Panc1 (cell line): ENCODE results near the gene SH3TC2. TPM values are rescaled to one million over a fixed set of nuclear protein-coding genes. Genes with fewer than 3 reads are reported as not detected.

Source experiments
- ATAC-seq: fragments of 200-7000 bp; cut with Tn5 transposase; 2 replicates; pipeline ENCODE4 v1.9.1; 2020; ENCODE audit warnings: mild to moderate bottlenecking, moderate library complexity
- BruUV-seq: library from RNA; stranded (reverse); fragments of 400-500 nt; replicated peaks from 2 replicates; lab custom pipeline; 2021; lab: Mats Ljungman, UMichigan
- CTCF ChIA-PET: fragments of 300-600 bp; sonication (Branson Sonifier 250); formaldehyde crosslinking; loops from one replicate; lab custom pipeline; 2022; ENCODE audit warnings: antibody characterized with exemption; lab: Charles Lee
- POLR2A ChIA-PET: fragments of 300-600 bp; sonication (Branson Sonifier 250); formaldehyde crosslinking; loops from one replicate; lab custom pipeline; 2022; ENCODE audit warnings: antibody characterized with exemption; lab: Charles Lee
- DNase-seq: peaks from one replicate; pipeline ENCODE4 v3.0.0-alpha.2; 2010; ENCODE audit warnings: low read depth, low spot score
- H3K27ac ChIP-seq: 2 replicates; pipeline ENCODE4 v1.5.1; 2011; ENCODE audit warnings: mild to moderate bottlenecking, low read length, inconsistent platforms
- H3K27me3 ChIP-seq: fragments of 200-500 bp; sonication (Bioruptor generic); 2 replicates; pipeline ENCODE4 v1.6.0; 2014; ENCODE audit warnings: low read length, inconsistent platforms; ENCODE audit not compliant: control insufficient read depth, insufficient read depth
- H3K36me3 ChIP-seq: fragments of 200-500 bp; sonication (Bioruptor generic); 2 replicates; pipeline ENCODE4 v1.5.1; 2014; ENCODE audit warnings: inconsistent platforms, mild to moderate bottlenecking, low read length, moderate library complexity; ENCODE audit not compliant: control insufficient read depth, insufficient read depth
- H3K4me1 ChIP-seq: 2 replicates; pipeline ENCODE4 v1.5.1; 2011; ENCODE audit warnings: inconsistent platforms, mild to moderate bottlenecking, low read length, moderate library complexity; ENCODE audit not compliant: control insufficient read depth, insufficient read depth
- H3K4me3 ChIP-seq, 2 experiments: 2 replicates each; pipeline ENCODE4 v1.5.1; 2011 to 2012; ENCODE audit warnings: low read depth in 2 of 2, low read length in 2 of 2, mild to moderate bottlenecking in 2 of 2, inconsistent platforms in 1 of 2, moderate library complexity in 1 of 2
- H3K9me3 ChIP-seq: fragments of 200-500 bp; sonication (Bioruptor generic); 2 replicates; pipeline ENCODE4 v1.5.1; 2014; ENCODE audit warnings: low read depth, mild to moderate bottlenecking, inconsistent platforms, low read length, moderate library complexity; ENCODE audit not compliant: control insufficient read depth, insufficient read depth
- CTCF ChIP-seq: fragments of 450-650 bp; IDR thresholded peaks from 2 replicates; pipeline ENCODE4 v1.5.1; 2017; ENCODE audit warnings: mild to moderate bottlenecking
- POLR2AphosphoS5 ChIP-seq: IDR thresholded peaks from 2 replicates; pipeline ENCODE4 v1.6.1; 2012; ENCODE audit warnings: mild to moderate bottlenecking, low read depth, low read length, moderate library complexity
- REST ChIP-seq, 2 experiments: IDR thresholded peaks; 2 replicates each; pipeline ENCODE4 v1.6.1; 2011 to 2012; ENCODE audit warnings: low read depth in 2 of 2, control low read depth in 1 of 2, low read length in 1 of 2, mild to moderate bottlenecking in 1 of 2, moderate library complexity in 1 of 2; ENCODE audit not compliant: insufficient read depth in 1 of 2
- SIN3A ChIP-seq: IDR thresholded peaks from 2 replicates; pipeline ENCODE4 v1.6.1; 2012; ENCODE audit warnings: low read depth, mild to moderate bottlenecking, low read length, moderate library complexity, borderline replicate concordance; ENCODE audit not compliant: insufficient read depth
- TCF7L2 ChIP-seq: IDR thresholded peaks from 2 replicates; pipeline ENCODE4 v1.6.1; 2011; ENCODE audit warnings: mild to moderate bottlenecking, low read depth, low read length, inconsistent platforms
- in situ Hi-C: cut with HindIII; loops from 2 replicates; pipeline ENCODE4 v1.10.0; 2016; ENCODE audit warnings: low sequenced_read_pairs, low pct_unique_long_range_greater_than_20kb
- intact Hi-C: fragments of 100-400 bp; cut with micrococcal nuclease; formaldehyde crosslinking; loops from one replicate; pipeline ENCODE4 v1.10.0; 2022; ENCODE audit not compliant: unreplicated experiment
- total RNA-seq: library from RNA; stranded (reverse); gene quantifications from one replicate; pipeline ENCODE4 v1.2.1, GENCODE V29; 2021; ENCODE audit not compliant: unreplicated experiment

Gene SH3TC2
- total RNA-seq, 1 experiment from 2014 or later, result 0.33 TPM

DNA sequence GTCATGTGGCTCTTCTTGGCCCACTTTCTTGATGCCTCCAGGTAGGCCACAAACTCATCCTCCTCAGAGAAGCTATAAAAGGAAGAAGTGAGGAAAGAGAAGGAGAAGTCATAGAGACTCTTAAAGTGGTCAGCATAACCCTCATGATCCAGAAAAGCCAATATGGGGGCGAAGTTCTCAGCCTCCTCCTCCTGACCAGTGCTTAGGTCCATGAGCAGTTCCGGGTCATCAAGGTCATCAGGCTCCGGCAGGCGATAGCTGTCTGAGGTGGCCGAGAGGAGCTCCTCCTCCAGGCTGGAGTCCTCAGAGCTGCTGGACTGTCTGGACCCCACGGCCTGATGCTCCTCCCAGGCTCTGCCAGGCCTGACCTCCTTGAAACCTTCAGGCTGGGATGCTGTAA is 34.7 kb downstream of the SH3TC2 start:
- DNase-seq (no peak), ATAC-seq (no peak)
- intact Hi-C loops (no loop called here), in situ Hi-C loops (no loop called here)
- no peaks in the 10 kb centered on the region for H3K4me1 ChIP-seq
- ChIA-PET CTCF (no interaction called here), POLR2A (no interaction called here)
- H3K27me3 ChIP-seq, result no peaks in the 10 kb centered on the region
- TF ChIP-seq CTCF (no peak), TCF7L2 (no peak), REST (IDR thresholded peaks at IDR 0.05; ENCODE audit: insufficient read depth in 1 of 2, low read depth in 2 of 2, low read length in 1 of 2) (no peak), POLR2AphosphoS5 (no peak), SIN3A (no peak)
- H3K27ac ChIP-seq, result no peak overlapping the region
- H3K9me3 ChIP-seq, result no peaks in the 10 kb centered on the region
- H3K36me3 ChIP-seq, result no peaks in the 10 kb centered on the region
- H3K4me3 ChIP-seq, result no peak overlapping the region
- no TSS peak for BruUV-seq

DNA sequence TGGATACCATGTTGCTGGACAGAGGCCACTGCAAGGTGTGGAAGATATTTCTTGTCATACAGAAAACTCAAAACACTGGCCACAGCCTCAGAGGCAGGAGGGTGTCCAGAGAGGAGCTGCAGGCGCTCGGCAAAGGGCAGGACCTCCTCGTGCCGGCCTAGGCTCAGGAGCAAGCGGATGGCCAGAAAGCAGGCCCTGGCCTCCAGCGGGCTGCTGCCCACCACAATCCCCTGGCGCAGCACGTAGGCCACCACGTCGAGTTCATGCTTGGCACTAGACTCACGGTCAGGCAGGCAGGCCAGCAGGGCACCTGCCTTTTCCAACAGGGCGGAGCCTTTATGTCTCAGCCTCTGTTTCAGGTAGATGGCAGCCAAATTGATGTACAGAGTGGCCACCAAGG is 35.2 kb downstream of the SH3TC2 start:
- TF ChIP-seq POLR2AphosphoS5, result no peak
- TF ChIP-seq SIN3A, result no peak
- TF ChIP-seq REST (IDR thresholded peaks at IDR 0.05; ENCODE audit: insufficient read depth in 1 of 2, low read depth in 2 of 2, low read length in 1 of 2), result no peak
- no peak for TF ChIP-seq TCF7L2
- no peak for TF ChIP-seq CTCF
- H3K27ac ChIP-seq, result no peak overlapping the region
- no peaks in the 10 kb centered on the region for H3K9me3 ChIP-seq
- no TSS peak for BruUV-seq
- ChIA-PET CTCF (no interaction called here), POLR2A (no interaction called here)
- no peaks in the 10 kb centered on the region for H3K36me3 ChIP-seq
- H3K4me3 ChIP-seq, result no peak overlapping the region
- no peak for DNase-seq
- no peaks in the 10 kb centered on the region for H3K27me3 ChIP-seq
- in situ Hi-C loops, result no loop called here
- no peak for ATAC-seq
- intact Hi-C loops, result no loop called here
- H3K4me1 ChIP-seq, result no peaks in the 10 kb centered on the region
